Kidney glomerular epithelial cell (primary cell): Measurements from ENCODE around the gene XPR1.
A peak's percentile ranks its signal among the peaks of the same experiment; 100 is the strongest.
"Not testable (repeated sequence)": the region's sequence is repeated elsewhere in the genome, so short reads cannot be mapped to it uniquely, and the experiment has no call there.

Experiments
- DNase-seq: peaks from one replicate; lab custom pipeline; 2025; lab: John Stamatoyannopoulos, UW

The XPR1 gene

GRCh38 chr1:180841415-180841814, 209.6 kb downstream of the XPR1 start:
- no peak for DNase-seq

GRCh38 chr1:180842052-180842451, 210.2 kb downstream of the XPR1 start:
- DNase-seq, result peak; percentile 22

GRCh38 chr1:180842491-180843275, 210.9 kb downstream of the XPR1 start:
- no peak for DNase-seq

GRCh38 chr1:180845352-180845751, 213.5 kb downstream of the XPR1 start:
- DNase-seq, result no peak

- no peak for DNase-seq
Observed at GRCh38 chr1:180848191-180848590, 216.4 kb downstream of the XPR1 start.

GRCh38 chr1:180849031-180849775, 217.4 kb downstream of the XPR1 start:
- DNase-seq, result no peak

- no peak for DNase-seq
Observed at GRCh38 chr1:180851995-180852887, 220.4 kb downstream of the XPR1 start.

GRCh38 chr1:180854001-180854400, 222.2 kb downstream of the XPR1 start:
- no peak for DNase-seq

GRCh38 chr1:180854456-180854855, 222.6 kb downstream of the XPR1 start:
- no peak for DNase-seq

GRCh38 chr1:180857947-180858725, 226.3 kb downstream of the XPR1 start:
- DNase-seq, result not testable (repeated sequence)

GRCh38 chr1:180859306-180859705, 227.5 kb downstream of the XPR1 start:
- no peak for DNase-seq

- no peak for DNase-seq
Observed at GRCh38 chr1:180860535-180860934, 228.7 kb downstream of the XPR1 start.

- no peak for DNase-seq
Observed at GRCh38 chr1:180862305-180862704, 230.5 kb downstream of the XPR1 start.

- peak; percentile 49 for DNase-seq
Observed at GRCh38 chr1:180863158-180863775, 231.4 kb downstream of the XPR1 start.

GRCh38 chr1:180881806-180882509, 250.1 kb downstream of the XPR1 start:
- DNase-seq, result peak; percentile 60

GRCh38 chr1:180884588-180885300, 252.9 kb downstream of the XPR1 start:
- DNase-seq, result no peak

GRCh38 chr1:180886338-180886737, 254.5 kb downstream of the XPR1 start:
- no peak for DNase-seq

- no peak for DNase-seq
Observed at GRCh38 chr1:180887841-180888240, 256.0 kb downstream of the XPR1 start.

GRCh38 chr1:180888870-180889269, 257.0 kb downstream of the XPR1 start:
- DNase-seq, result no peak

- DNase-seq, result no peak
Observed at GRCh38 chr1:180889325-180889724, 257.5 kb downstream of the XPR1 start.
